GM21737 (cell line): ENCODE data around the gene MTMR4.
"Not testable (repeated sequence)": the region's sequence is repeated elsewhere in the genome, so short reads cannot be mapped to it uniquely, and the experiment has no call there.

Experiments used
- ATAC-seq: cut with Tn5 transposase; IDR thresholded peaks from one replicate; pipeline ENCODE4 v1.9.1; 2021; ENCODE audit warnings: mild to moderate bottlenecking, moderate library complexity; ENCODE audit not compliant: unreplicated experiment

Gene MTMR4

DNA sequence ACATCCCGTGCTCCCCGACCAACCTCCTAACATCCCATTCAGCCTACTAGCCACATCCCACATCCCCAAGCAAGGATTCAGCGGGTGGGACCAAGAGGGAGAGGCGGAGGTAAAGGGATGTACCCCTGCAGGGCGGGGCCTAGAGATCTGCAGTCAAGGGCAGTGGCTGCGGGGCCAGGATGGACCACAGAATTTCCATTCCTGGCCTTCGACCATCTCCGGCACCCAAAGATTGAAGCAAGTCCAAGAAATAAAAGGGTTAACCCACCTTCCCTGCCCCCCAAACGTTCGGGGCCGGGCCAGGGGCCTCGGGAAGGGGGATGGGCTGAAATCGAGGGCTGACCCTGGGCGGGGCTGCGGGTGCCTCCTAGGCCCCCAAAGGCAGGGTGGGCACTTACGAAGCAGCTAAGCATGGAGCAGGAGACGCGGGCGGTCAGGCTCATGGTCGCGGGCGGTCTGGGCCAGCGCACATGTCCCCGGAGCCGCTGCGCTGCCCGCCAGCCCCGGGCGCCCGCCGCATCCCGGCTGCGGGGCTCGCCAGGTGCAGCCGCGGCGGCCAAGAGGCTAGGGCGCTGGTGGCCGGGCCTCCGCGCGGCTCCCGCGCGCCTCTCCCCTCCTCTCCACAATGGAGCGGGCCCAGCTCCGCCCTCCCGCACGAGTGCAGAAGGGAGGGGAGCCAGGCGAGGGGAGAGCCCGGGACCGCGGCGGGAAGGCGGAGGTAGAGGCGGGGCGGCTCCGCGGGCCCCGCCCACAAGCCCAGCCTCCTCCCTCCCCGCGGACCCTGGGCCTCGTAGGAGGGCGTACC lies at the start of gene MTMR4:
Gene MTMR4 (minus strand): TSS at position 674 of the 805 bp plus-strand sequence. CDS start 231 bp downstream, at position 443.
- peak; percentile 15 for ATAC-seq

- no peak for ATAC-seq
These were observed 46.1 kb upstream of the MTMR4 start for GRCh38 chr17:58560511-58560910.

DNA sequence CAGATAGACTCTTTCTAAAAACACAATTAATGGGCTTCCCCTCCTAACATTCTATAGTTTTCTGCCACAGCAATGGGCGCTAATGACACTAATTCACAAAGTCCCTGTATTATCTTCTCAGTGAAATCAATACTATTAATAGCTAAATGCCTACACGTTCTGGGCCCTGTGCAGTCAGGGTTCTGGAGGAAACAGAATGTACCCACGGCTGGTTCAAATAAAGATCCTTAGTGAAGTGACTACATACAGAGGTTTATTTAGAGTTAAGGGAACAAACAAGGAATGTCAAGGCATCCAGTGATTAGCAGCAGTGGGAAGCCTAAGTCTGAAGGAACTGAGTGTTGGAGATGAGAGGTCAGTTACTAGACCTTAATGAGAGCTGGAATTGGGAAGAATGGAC lies 43.5 kb upstream of the MTMR4 start:
- no peak for ATAC-seq

DNA sequence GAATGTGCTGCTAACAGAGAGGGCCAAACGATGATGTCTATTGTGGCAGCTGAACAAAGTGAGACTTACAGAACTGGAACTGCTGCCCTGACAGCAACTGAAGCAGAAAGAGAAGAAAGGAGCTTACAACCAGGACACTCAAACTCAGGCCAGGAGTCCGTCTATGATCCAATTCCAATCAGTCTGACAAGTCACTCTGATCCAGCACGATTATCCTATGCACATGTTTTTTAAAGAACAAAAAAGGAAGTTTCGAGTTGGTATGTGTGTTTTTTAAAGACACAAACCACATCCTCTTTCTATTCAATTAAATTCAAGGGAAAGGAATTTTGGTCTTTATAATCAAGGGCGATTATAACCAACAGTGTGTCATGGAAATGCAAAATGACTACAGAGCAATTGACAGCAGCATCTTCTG lies 42.4 kb upstream of the MTMR4 start:
- no peak for ATAC-seq

DNA sequence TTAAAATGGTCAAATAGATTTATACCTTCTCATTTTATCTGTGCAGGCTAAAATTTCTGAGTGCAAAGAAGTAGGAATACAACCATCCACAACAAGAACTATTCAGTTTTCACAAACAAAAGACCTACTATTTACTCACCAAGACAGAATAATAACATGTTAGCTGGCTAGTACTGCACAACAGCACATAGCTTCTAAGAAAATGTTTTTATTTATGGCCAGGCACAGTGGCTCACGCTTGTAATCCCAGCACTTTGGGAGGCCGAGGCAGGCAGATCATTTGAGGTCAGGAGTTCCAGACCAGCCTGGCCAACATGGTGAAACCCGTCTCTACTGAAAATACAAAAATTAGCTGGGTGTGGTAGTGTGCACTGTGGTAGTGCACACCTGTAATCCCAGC lies 40.7 kb upstream of the MTMR4 start:
- ATAC-seq = not testable (repeated sequence)

- ATAC-seq = no peak
These were observed 26.8 kb upstream of the MTMR4 start for GRCh38 chr17:58541249-58541648.

DNA sequence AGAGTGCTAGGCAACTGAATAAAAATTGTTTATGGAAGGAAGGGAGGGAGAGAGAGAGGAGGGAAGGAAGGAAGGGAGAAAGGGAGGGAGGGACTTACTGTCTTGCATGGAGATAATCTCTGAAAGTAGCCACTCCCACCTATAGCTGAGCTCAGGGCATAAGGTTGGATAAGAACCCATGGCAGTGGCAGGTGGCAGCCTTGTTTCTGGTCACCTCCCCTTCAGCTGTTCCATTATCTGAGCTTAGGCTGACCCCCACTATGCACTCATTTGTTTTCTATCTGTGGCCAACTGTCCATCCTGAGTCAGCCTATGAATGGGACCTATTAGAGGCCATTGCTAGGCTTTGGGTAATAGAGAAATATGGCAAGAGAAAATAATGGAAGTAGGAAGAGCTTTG lies 25.3 kb upstream of the MTMR4 start:
- no peak for ATAC-seq

GRCh38 chr17:58538811-58539409 lies 24.5 kb upstream of the MTMR4 start:
- no peak for ATAC-seq

GRCh38 chr17:58537266-58537665 lies 22.8 kb upstream of the MTMR4 start:
- ATAC-seq = no peak

DNA sequence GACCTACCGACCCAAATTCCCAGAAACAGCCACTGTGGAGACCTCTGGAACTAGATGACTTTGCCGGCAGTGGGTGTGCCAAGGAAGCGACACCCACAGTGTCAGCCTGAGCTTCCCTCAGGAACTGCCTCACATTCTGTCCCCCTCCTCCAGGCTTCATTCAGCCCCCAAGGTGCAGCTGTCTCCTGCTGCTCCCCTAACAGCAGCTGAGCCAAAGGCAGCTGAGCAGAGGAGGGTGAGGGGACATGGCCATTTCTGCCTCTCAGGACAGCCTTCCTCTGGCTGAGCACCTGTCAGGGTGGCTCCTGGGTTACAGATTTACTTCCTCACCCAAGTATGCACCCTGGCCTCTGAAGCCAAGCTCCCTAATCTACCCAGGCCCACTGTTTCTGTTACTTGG lies 22.1 kb upstream of the MTMR4 start:
- ATAC-seq = no peak

DNA sequence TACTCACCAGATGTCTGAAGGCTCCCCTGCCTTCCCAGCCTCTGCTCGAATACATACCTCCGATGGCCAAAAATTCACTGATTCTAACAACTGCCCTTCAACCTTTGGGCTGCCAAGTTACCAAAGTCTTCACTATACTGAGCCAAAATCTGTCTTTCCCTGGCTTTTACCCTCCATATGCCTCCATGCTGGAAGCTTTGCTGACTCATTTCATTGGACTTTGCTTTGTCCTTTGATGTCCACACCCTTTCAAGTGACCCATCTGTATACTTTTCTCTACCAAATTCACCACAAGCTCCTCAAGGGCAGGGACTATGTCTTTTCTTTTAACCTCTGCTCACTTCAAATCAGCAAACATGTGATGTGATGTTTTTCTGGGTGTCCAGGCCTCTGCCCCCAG lies 21.0 kb upstream of the MTMR4 start:
- ATAC-seq = no peak

DNA sequence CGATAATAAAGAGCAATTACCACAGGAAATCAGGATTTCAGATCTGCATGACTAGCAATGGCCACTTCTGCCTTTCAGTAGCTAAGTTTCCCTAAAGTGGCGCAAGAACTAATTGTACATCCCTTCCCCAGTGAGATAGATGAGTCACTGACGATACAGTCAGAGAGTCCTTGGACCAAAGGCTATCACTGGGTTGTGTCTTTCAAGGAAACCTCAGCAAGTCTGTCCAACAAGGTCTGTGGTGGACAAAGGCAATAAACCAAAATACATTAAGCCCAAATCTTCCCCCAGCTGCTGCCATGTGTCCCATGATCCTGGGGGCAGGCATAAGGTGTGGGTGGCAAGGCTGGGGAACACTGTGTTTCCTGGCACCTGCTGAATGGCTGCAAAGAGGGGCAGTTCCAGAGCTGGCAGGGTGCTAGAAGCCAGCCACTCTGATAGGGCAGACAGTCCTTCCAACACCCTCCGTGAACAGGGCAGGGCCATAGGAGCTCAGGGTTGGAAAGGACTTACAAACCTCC lies 20.5 kb upstream of the MTMR4 start:
- no peak for ATAC-seq

- no peak for ATAC-seq
These were observed 19.9 kb upstream of the MTMR4 start for GRCh38 chr17:58534331-58534730.

DNA sequence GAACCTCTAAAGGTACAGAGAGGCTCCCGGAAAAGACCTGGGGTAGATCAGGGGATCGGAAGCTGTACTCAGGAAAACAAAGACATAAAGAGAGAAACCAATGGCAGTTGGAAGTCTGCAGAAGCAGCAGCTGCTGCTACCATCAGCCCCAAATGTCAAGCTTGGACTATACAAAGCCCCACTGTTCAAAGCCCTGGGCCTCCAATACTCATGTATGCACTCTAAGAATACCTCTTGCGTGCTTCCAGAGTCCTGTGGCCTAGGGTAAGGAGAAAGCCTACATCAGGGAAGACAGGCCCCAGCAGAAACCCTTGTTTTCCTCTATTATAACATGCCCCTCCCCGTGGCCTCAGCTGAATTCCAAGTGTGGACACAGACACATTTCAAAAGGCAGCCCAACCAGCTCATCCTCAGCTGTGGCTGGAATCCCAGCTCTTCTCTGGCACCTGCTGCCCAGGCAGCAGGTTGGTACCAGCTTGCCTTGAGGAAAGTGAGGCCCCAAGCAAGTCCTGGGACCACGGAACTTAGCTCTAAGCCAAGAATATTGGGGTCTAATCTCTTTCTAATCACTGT lies 19.3 kb upstream of the MTMR4 start:
- no peak for ATAC-seq

GRCh38 chr17:58532555-58532951 lies 18.1 kb upstream of the MTMR4 start:
- no peak for ATAC-seq

DNA sequence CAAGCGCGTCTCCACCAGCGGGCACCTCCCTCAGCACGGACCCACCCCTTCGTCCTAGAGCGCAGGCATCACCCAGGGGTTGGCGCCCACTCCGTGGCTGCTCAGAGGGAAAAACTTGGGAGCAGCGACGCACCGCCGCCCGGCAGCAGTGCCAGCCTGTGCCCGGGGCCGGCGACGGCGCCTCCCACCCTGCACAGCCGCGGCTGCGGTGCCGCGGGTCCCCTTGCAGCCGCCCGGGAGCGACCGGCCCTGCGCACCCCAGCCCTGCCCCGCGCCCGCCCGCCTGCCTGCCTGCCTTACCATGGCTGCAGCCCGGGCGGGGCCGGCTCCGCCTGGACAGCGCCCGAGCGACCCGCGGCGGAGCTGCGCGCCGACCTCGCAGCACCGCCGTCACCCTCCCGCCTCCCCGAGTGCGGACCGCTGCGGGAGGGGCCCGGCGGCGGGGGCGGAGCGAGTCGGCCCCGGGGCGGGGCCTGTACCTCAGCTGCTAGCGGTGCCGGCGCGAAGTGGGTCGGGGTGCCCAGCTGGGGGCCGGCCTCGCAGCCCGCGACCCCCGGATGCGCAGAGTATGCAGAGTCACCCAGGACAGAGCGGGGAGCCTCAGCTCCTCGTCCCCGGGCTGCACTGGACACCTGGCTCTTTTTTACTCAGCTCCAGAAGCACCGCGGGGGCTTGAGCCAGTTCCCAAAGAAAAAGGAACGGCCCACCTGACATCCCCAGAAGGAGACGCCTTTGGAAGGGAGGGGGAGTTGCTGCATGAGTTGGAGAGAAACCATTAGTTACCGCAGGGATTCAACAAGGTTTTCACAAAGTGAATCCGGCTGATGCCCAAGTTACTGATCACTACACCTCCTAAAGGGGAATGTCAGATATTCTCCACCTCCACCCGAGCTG lies 17.5 kb upstream of the MTMR4 start:
- ATAC-seq = peak; percentile 53

GRCh38 chr17:58531122-58531521 lies 16.7 kb upstream of the MTMR4 start:
- ATAC-seq = no peak

GRCh38 chr17:58530655-58531054 lies 16.2 kb upstream of the MTMR4 start:
- no peak for ATAC-seq

- ATAC-seq = no peak
These were observed 14.8 kb upstream of the MTMR4 start for GRCh38 chr17:58529275-58529674.

DNA sequence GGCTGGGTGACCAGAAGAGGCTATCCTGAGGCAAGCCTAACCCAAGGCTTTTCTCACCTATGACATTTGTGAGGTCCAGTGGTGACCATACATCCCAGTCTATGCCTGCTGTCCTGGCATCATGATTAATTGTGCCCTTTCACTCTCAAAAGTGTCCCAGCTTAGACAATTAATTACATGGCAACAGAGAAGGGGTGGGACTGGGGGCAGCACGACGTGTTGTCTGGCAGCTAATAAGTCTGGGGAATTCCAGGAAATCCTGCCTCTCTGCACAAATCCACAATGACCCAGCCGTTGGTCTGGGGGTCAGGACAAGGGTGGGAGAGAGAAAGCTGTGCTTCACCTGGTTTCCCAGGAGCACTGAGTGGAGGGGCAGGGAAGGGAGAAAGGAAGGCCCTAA lies 14.0 kb upstream of the MTMR4 start:
- ATAC-seq = no peak

- ATAC-seq = no peak
These were observed 13.5 kb upstream of the MTMR4 start for GRCh38 chr17:58527949-58528348.
